Suppressor macrophage treated with lipopolysaccharide for 4 hours (primary cell): ENCODE results near the gene SYNPO2.
A peak's percentile ranks its signal among the peaks of the same experiment; 100 is the strongest.
"Not testable (repeated sequence)": the region's sequence is repeated elsewhere in the genome, so short reads cannot be mapped to it uniquely, and the experiment has no call there.

Source experiments
- DNase-seq: peaks from one replicate; pipeline ENCODE4 v3.0.0-alpha.2; 2020

The SYNPO2 gene

GRCh38 chr4:118888666-118889311, at the start of gene SYNPO2:
TSS of gene SYNPO2 (plus strand) at chr4:118888854. CDS start at chr4:118889037, 183 bp downstream.
- peak; percentile 25 for DNase-seq

GRCh38 chr4:118839221-118839927, 49.3 kb upstream of the SYNPO2 start:
- no peak for DNase-seq

GRCh38 chr4:118842055-118842454, 46.6 kb upstream of the SYNPO2 start:
- no peak for DNase-seq

GRCh38 chr4:118843237-118843636, 45.4 kb upstream of the SYNPO2 start:
- no peak for DNase-seq

GRCh38 chr4:118845552-118846050, 43.1 kb upstream of the SYNPO2 start:
- no peak for DNase-seq

- DNase-seq, result no peak
Measured at GRCh38 chr4:118846979-118847378, 41.7 kb upstream of the SYNPO2 start.

GRCh38 chr4:118848242-118848641, 40.4 kb upstream of the SYNPO2 start:
- DNase-seq, result no peak

- DNase-seq, result no peak
Measured at GRCh38 chr4:118848901-118849300, 39.8 kb upstream of the SYNPO2 start.

GRCh38 chr4:118849867-118850487, 38.7 kb upstream of the SYNPO2 start:
- DNase-seq, result no peak

- peak; percentile 13 for DNase-seq
Measured at GRCh38 chr4:118850488-118851173, 38.0 kb upstream of the SYNPO2 start.

- no peak for DNase-seq
Measured at GRCh38 chr4:118857760-118858159, 30.9 kb upstream of the SYNPO2 start.

GRCh38 chr4:118858779-118859178, 29.9 kb upstream of the SYNPO2 start:
- no peak for DNase-seq

GRCh38 chr4:118865091-118865708, 23.5 kb upstream of the SYNPO2 start:
- peak; percentile 35 for DNase-seq

GRCh38 chr4:118866442-118866841, 22.2 kb upstream of the SYNPO2 start:
- no peak for DNase-seq

GRCh38 chr4:118867311-118868067, 21.2 kb upstream of the SYNPO2 start:
- no peak for DNase-seq

- no peak for DNase-seq
Measured at GRCh38 chr4:118869808-118870342, 18.8 kb upstream of the SYNPO2 start.

- DNase-seq, result no peak
Measured at GRCh38 chr4:118872181-118872580, 16.5 kb upstream of the SYNPO2 start.

GRCh38 chr4:118877797-118878196, 10.9 kb upstream of the SYNPO2 start:
- DNase-seq, result no peak

- not testable (repeated sequence) for DNase-seq
Measured at GRCh38 chr4:118878507-118878906, 10.1 kb upstream of the SYNPO2 start.

GRCh38 chr4:118879409-118879808, 9.2 kb upstream of the SYNPO2 start:
- DNase-seq, result no peak

- no peak for DNase-seq
Measured at GRCh38 chr4:118881512-118882146, 7.0 kb upstream of the SYNPO2 start.
